OCI-LY1 (cell line): ENCODE data around the gene AMBRA1.

Experiments used
- H2AFZ ChIP-seq: fragments of 200-600 bp; sonication (generic), shearing (Covaris generic); 2 replicates; pipeline ENCODE4 v1.6.0; 2014; ENCODE audit warnings: antibody characterized with exemption, mild to moderate bottlenecking, low read length
- H3F3A ChIP-seq: fragments of 200-600 bp; sonication (generic), shearing (Covaris generic); 2 replicates; pipeline ENCODE4 v1.6.0; 2014; ENCODE audit warnings: mild to moderate bottlenecking, antibody characterized with exemption, low read length, moderate library complexity; ENCODE audit not compliant: insufficient read depth
- H3K27ac ChIP-seq: fragments of 200-600 bp; sonication (generic); 2 replicates; pipeline ENCODE4 v1.5.1; 2014; ENCODE audit warnings: low read length, mixed run types, mild to moderate bottlenecking, low read depth; ENCODE audit not compliant: poor library complexity, severe bottlenecking
- H3K27me3 ChIP-seq: fragments of 200-600 bp; sonication (generic); 2 replicates; pipeline ENCODE4 v1.6.0; 2014; ENCODE audit warnings: antibody characterized with exemption, mild to moderate bottlenecking, low read length, moderate library complexity; ENCODE audit not compliant: insufficient read depth
- H3K36me3 ChIP-seq: fragments of 200-600 bp; sonication (generic); 2 replicates; pipeline ENCODE4 v1.6.1; 2014; ENCODE audit warnings: mild to moderate bottlenecking, antibody characterized with exemption, low read length, moderate library complexity, mixed read lengths; ENCODE audit not compliant: insufficient read depth
- H3K4me1 ChIP-seq: fragments of 200-600 bp; sonication (generic); 2 replicates; pipeline ENCODE4 v1.5.1; 2014; ENCODE audit warnings: mild to moderate bottlenecking, low read length, moderate library complexity; ENCODE audit not compliant: insufficient read depth, severe bottlenecking
- H3K4me2 ChIP-seq: fragments of 200-600 bp; sonication (generic), shearing (Covaris generic); 2 replicates; pipeline ENCODE4 v1.6.1; 2014; ENCODE audit warnings: low read length
- H3K4me3 ChIP-seq: fragments of 200-600 bp; sonication (generic); 2 replicates; pipeline ENCODE4 v1.5.1; 2014; ENCODE audit warnings: low read length, low read depth, mild to moderate bottlenecking, mixed read lengths; ENCODE audit not compliant: poor library complexity, severe bottlenecking
- H3K79me2 ChIP-seq: fragments of 200-600 bp; shearing (Covaris generic); 2 replicates; pipeline ENCODE4 v1.6.1; 2016; ENCODE audit warnings: mixed run types, low read length, mixed read lengths; ENCODE audit not compliant: insufficient read depth
- H3K9ac ChIP-seq: fragments of 200-600 bp; sonication (generic), shearing (Covaris generic); 2 replicates; pipeline ENCODE4 v1.6.1; 2014; ENCODE audit warnings: mild to moderate bottlenecking, low read length, mixed read lengths
- H3K9me2 ChIP-seq: fragments of 200-600 bp; sonication (generic), shearing (Covaris generic); 2 replicates; pipeline ENCODE4 v1.6.1; 2014; ENCODE audit warnings: low read depth, mild to moderate bottlenecking, low read length, mixed read lengths
- H3K9me3 ChIP-seq: fragments of 200-600 bp; shearing (Covaris generic); 2 replicates; pipeline ENCODE4 v1.6.1; 2014; ENCODE audit warnings: low read length, mixed read lengths
- H4K20me1 ChIP-seq: fragments of 200-600 bp; sonication (generic), shearing (Covaris generic); 2 replicates; pipeline ENCODE4 v1.6.0; 2016; ENCODE audit warnings: mild to moderate bottlenecking, low read length; ENCODE audit not compliant: insufficient read depth
- CTCF ChIP-seq: fragments of 200-600 bp; sonication (generic), shearing (Covaris generic); IDR thresholded peaks from 2 replicates; pipeline ENCODE4 v1.5.1; 2017; ENCODE audit warnings: mild to moderate bottlenecking, antibody characterized with exemption, low read length, moderate library complexity, mixed read lengths
- EZH2 ChIP-seq: fragments of 200-600 bp; sonication (generic), shearing (Covaris generic); IDR thresholded peaks from 2 replicates; pipeline ENCODE4 v1.8.0; 2017; ENCODE audit warnings: borderline replicate concordance, mixed run types, mild to moderate bottlenecking, antibody characterized with exemption, low read length, moderate library complexity, mixed read lengths

AMBRA1 gene

GRCh38 chr11:46451759-46452158 is 142.1 kb downstream of the AMBRA1 start:
- peaks cover 1% of the 10 kb centered on the region for H3K4me1 ChIP-seq
- no peaks in the 10 kb centered on the region for H3F3A ChIP-seq
- H2AFZ ChIP-seq = no peak overlapping the region
- H3K36me3 ChIP-seq = no peaks in the 10 kb centered on the region
- H3K9ac ChIP-seq = no peak overlapping the region
- H4K20me1 ChIP-seq = no peaks in the 10 kb centered on the region
- H3K27me3 ChIP-seq = no peaks in the 10 kb centered on the region
- no peak overlapping the region for H3K4me2 ChIP-seq
- no peak overlapping the region for H3K4me3 ChIP-seq
- no peak overlapping the region for H3K27ac ChIP-seq
- H3K79me2 ChIP-seq = 0 out of 2 replicates have a peak, but pooled peaks cover 5% of the 10 kb centered on the region
- TF ChIP-seq CTCF = no peak
- no peak for TF ChIP-seq EZH2
- H3K9me3 ChIP-seq = no peaks in the 10 kb centered on the region
- no peaks in the 10 kb centered on the region for H3K9me2 ChIP-seq

- Histone ChIP-seq H4K20me1 (no peaks in the 10 kb centered on the region), H2AFZ (no peak overlapping the region), H3K27ac (no peak overlapping the region), H3K4me3 (no peak overlapping the region), H3K4me2 (no peak overlapping the region), H3K9me3 (no peaks in the 10 kb centered on the region), H3F3A (no peaks in the 10 kb centered on the region), H3K9ac (no peak overlapping the region), H3K4me1 (peaks cover 9% of the 10 kb centered on the region), H3K27me3 (no peaks in the 10 kb centered on the region), H3K79me2 (0 out of 2 replicates have a peak, but pooled peaks cover 5% of the 10 kb centered on the region), H3K9me2 (no peaks in the 10 kb centered on the region), H3K36me3 (no peaks in the 10 kb centered on the region)
- no peak for TF ChIP-seq CTCF
- no peak for TF ChIP-seq EZH2
Measured at GRCh38 chr11:46450846-46451477, 142.9 kb downstream of the AMBRA1 start.

- Histone ChIP-seq H4K20me1 (no peaks in the 10 kb centered on the region), H3K79me2 (0 out of 2 replicates have a peak, but pooled peaks cover 5% of the 10 kb centered on the region), H3K9me2 (no peaks in the 10 kb centered on the region), H3K36me3 (peaks cover 12% of the 10 kb centered on the region; the same call in 1 of the 2 replicates), H3K27me3 (no peaks in the 10 kb centered on the region), H2AFZ (no peak overlapping the region), H3K27ac (no peak overlapping the region), H3K4me1 (peaks cover 9% of the 10 kb centered on the region), H3K4me2 (no peak overlapping the region), H3K4me3 (no peak overlapping the region), H3F3A (no peaks in the 10 kb centered on the region), H3K9me3 (no peaks in the 10 kb centered on the region), H3K9ac (no peak overlapping the region)
- TF ChIP-seq CTCF = no peak
- TF ChIP-seq EZH2 = no peak
Measured at GRCh38 chr11:46447544-46447943, 146.3 kb downstream of the AMBRA1 start.
